ENCODE results near the gene KBTBD8.

The KBTBD8 gene

DNA sequence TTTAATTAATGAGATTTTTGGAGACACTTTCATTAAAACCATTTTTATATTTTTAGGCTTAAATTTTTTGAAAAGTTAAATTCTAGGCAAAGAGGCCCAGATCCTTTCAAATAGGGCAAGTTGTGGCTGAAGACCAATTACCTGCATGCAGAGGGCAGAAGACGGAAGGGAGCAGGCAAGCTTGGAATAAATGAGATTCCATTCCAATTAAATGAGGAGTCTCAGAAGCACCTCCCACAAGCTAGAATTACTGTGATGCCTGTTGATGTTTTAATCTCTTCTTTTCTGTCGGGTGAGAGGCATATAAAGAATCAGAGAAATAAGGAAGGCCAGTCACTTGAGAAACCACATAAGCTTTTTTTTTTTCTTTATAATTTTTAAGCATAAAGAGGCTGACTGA lies 46.8 kb downstream of the KBTBD8 start:
- no peak for DNase-seq

DNA sequence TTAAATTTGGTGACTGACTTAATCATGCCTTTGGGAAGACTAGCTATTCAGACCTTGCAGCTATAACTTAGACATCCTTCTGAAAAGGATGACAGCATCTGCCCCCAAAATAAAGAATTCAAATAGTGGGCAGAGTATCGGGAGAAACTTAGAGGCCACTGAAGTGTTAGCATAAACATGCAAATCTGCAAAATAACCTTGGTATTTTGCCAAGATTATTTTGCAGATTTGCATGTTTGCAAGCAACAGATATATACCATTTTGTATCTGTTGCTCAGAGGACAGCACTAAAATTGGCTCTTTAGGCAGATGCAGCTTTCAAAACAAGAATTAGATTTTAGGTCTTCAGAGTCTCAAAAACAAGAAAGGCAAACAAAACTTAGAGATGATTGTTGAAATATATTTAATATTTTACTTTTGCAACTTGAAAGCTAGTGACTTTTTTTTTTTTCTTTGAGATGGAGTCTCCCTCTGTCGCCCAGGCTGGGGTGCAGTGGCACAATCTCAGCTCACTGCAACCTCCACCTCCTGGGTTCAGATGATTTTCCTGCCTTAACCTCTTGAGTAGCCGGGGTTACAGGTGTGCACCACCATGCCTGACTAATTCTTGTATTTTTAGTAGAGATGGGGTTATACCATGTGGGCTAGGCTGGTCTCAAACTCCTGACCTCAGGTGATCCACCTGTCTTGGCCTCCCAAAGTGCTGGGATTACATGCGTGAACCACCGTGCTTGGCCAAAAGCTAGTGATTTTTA lies 47.8 kb downstream of the KBTBD8 start:
- DNase-seq = no peak

DNA sequence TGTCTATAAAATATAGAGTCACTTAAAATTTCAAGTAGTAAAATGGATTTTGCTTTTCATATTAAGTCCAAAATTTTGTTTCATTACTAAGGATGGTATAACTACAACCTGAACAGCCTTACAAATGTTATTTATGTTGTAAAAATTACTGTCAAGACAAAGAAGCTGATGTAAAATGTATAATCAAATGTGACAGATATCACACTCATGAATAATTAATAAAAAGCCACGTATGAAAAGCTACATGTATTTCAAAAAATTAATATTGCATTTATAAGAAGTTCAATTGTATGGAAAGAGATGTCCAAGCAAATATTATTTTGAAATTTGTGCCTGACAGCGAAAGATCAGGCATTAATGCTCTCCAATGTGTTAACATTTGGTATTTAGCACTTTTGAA lies 48.9 kb downstream of the KBTBD8 start:
- no peak for DNase-seq

DNA sequence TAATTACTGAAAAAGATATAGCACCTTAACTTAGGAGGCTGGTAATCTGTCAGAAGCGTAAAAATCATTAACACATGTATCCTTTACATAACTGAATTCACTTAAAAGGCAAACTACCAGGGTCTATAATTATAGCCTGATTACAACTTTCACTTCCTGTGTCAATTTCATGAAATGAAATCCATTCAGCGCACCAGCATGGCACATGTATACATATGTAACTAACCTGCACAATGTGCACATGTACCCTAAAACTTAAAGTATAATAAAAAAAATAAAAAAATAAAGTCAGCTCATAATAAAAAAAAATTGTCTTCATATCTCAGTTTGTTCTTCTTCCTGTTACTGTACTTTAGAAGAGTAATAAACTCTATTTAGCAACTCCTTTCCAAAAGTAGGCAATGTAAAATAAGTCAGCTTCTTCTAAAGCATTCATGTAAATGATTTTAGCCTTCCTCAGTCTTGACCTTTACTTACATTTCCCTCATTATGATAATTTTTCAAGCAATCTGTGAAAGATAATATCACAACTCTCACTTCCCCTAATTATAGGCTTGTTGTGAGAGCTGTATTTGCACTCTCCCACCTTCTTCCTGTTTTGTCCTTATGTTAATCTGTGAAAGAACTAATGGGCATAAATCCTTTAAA lies 50.1 kb downstream of the KBTBD8 start:
- DNase-seq = no peak

DNA sequence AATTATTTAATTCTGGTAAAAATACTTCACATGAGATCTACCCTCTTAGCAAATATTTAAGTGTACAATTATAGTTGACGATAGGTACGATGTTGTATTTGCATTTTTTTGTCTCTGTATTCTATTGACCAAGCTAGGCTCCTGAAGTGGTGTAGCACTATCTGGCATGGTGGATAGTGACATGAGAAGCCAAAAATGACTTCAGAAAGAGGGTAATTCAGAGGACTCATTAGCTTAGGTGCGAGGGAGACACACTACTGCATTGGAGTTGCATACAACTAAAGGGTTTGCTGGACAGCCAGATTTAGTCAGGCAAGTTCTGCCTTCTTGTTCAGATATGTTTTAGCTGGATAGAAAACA lies 50.6 kb downstream of the KBTBD8 start:
- DNase-seq = no peak

DNA sequence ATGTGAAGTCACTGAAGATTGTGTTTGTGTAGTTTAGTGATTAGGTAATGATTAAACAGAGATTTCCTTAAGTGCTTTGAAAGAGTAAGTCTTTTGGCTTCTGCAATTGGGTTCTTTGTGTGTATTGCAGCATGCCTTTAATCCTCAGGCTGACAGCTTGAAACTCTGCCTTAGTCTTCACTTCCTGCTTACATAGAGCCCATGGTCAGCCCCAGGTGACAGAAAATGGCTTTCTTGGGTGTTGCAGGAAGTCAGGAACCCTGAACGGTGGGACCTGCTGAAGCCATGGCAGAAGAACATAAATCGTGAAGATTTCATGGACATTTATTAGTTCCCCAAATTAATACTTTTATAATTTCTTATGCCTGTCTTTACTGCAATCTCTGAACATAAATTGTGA lies 61.3 kb downstream of the KBTBD8 start:
- DNase-seq = no peak
